Dendritic cell treated with granulocyte-macrophage colony-stimulating factor and Interleukin-4, amounts not matched to agents 40 ng/mL and 50 ng/mL, for 4 days (primary cell): ENCODE data around the gene ENG.
"Not testable (repeated sequence)": the region's sequence is repeated elsewhere in the genome, so short reads cannot be mapped to it uniquely, and the experiment has no call there.

Experiments used
- H3K27ac Mint-ChIP-seq: one replicate; pipeline ENCODE4 v1.8.0; 2022; ENCODE audit warnings: mild to moderate bottlenecking, mixed read lengths
- H3K27me3 Mint-ChIP-seq: one replicate; pipeline ENCODE4 v1.8.0; 2022; ENCODE audit warnings: mild to moderate bottlenecking, mixed read lengths
- H3K36me3 Mint-ChIP-seq: one replicate; pipeline ENCODE4 v1.8.0; 2022; ENCODE audit warnings: low read depth, mixed read lengths
- H3K4me1 Mint-ChIP-seq: one replicate; pipeline ENCODE4 v1.8.0; 2022; ENCODE audit warnings: low read depth, mixed read lengths
- H3K4me3 Mint-ChIP-seq: one replicate; pipeline ENCODE4 v1.8.0; 2022; ENCODE audit warnings: mild to moderate bottlenecking, moderate library complexity, mixed read lengths
- H3K9me3 Mint-ChIP-seq: one replicate; pipeline ENCODE4 v1.8.0; 2022; ENCODE audit warnings: mixed read lengths
- intact Hi-C: fragments of 100-400 bp; cut with micrococcal nuclease; formaldehyde crosslinking; loops from one replicate; pipeline ENCODE4 v1.15.0; 2022

Gene ENG

GRCh38 chr9:127786773-127787104 lies 67.7 kb downstream of the ENG start:
- H3K36me3 Mint-ChIP-seq = peaks cover 59% of the 10 kb centered on the region
- H3K27ac Mint-ChIP-seq = peak overlapping the region; percentile 83
- peak overlapping the region; percentile 97 for H3K4me3 Mint-ChIP-seq
- intact Hi-C loops = loop anchor here (2.0 to 5.0 kb wide), 3 partner anchors 16 to 131 kb away; partner anchors contain the start of genes FPGS and ST6GALNAC4
- no peaks in the 10 kb centered on the region for H3K27me3 Mint-ChIP-seq
- H3K9me3 Mint-ChIP-seq = no peaks in the 10 kb centered on the region
- peaks cover 66% of the 10 kb centered on the region for H3K4me1 Mint-ChIP-seq

DNA sequence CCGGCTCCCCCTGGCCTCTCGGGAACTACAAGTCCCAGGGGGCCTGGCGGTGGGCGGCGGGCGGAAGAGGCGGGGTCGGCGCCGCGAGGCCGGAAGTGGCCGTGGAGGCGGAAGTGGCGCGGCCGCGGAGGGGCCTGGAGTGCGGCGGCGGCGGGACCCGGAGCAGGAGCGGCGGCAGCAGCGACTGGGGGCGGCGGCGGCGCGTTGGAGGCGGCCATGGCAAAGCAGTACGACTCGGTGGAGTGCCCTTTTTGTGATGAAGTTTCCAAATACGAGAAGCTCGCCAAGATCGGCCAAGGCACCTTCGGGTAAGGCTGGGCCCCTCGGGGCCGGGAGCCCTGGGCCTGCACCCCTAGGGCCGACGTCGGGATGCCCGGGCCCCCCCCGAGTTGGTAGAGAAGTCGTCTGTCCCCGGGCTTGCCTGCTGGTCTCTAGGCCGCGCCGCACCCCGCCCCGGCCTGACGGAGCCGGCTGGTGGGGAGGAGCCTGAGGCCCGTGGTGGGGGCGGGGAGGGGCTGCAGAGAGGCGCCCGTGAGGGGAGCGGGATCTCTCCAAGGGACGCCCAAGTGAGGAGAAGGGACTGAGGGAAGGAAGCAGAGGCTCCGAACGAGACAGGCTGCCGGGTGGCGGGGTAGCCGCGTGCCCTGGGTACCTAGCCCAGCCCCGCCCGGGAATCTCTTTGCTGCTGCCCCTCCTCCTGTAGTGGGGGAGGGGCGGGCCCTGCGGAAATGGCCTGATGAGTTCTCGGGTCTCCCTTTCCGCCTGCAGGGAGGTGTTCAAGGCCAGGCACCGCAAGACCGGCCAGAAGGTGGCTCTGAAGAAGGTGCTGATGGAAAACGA lies 68.3 kb downstream of the ENG start, which contains the start of gene CDK9:
CDK9 (plus strand) TSS at position 102 of the 840 bp plus-strand sequence; CDS start at position 217, 115 bp downstream.
- H3K4me3 Mint-ChIP-seq = peak within 1 kb of the TSS; percentile 97
- intact Hi-C loops = loop anchor here (1.0 to 5.0 kb wide), 5 partner anchors 15 to 131 kb away; partner anchors contain the start of genes FPGS, ST6GALNAC4 and TOR2A
- peaks cover 71% of the 10 kb centered on the region for H3K4me1 Mint-ChIP-seq
- no peaks in the 10 kb centered on the region for H3K9me3 Mint-ChIP-seq
- H3K27me3 Mint-ChIP-seq = no peaks in the 10 kb centered on the region
- peak within 1 kb of the TSS; percentile 85 for H3K27ac Mint-ChIP-seq
- H3K36me3 Mint-ChIP-seq = peaks cover 54% of the 10 kb centered on the region

DNA sequence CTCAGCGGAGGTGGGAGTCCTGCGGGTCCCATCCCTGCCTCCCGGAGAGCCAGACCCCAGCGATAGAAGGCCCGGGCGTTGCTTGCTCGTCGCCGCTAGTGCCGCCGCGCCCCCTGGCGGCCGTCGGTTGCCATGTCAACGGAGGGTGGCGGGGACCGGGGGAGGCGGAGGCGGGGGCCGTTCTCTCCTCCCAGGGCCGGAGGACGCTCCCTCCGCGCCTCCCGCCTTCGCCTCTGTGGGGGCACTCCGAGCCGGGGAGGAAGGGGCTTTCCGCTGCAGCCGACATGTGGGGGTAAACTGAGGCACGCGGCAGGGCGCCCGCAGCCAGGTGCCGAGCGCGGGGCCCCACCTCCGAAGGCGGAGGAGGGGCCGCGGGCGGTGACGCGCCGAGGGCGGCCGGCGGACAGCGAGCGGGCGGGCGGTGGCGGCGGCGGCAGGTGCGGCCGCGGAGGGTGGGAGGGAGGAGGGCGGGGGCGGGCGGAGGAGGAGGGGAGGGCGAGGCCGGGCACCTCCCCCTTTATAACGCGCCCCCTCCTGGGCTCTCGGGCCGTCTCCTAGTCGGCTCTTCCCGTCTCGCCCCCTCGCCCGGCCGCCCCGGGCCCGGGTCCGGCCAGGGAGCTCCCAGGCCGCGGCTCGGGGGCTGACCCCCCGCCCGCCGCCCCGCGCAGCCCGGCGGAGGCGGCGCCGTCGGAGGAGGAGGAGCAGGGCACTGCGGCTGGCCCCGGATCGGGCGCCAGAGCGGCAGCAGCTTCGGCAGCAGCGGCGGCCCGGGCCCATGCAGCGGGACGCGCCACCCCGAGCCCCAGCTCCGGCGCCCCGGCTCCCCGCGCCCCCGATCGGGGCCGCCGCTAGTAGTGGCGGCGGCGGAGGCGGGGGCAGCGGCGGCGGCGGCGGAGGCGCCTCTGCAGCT lies 69.2 kb downstream of the ENG start:
- Mint-ChIP-seq H3K27me3 (no peaks in the 10 kb centered on the region), H3K36me3 (peaks cover 45% of the 10 kb centered on the region), H3K27ac (peak overlapping the region; percentile 85), H3K4me3 (peak overlapping the region; percentile 97), H3K9me3 (no peaks in the 10 kb centered on the region), H3K4me1 (peaks cover 75% of the 10 kb centered on the region)
- intact Hi-C loops = loop anchor here (1.0 to 5.0 kb wide), 4 partner anchors 14 to 132 kb away; partner anchors contain the start of genes ST6GALNAC4 and TOR2A

- H3K4me3 Mint-ChIP-seq = no peak overlapping the region
- peaks cover 26% of the 10 kb centered on the region for H3K36me3 Mint-ChIP-seq
- H3K4me1 Mint-ChIP-seq = peaks cover 77% of the 10 kb centered on the region
- H3K27ac Mint-ChIP-seq = peak overlapping the region; percentile 85
- H3K27me3 Mint-ChIP-seq = no peaks in the 10 kb centered on the region
- intact Hi-C loops = loop anchor here (1.0 kb wide), 1 partner anchor 19 kb away; no protein-coding TSS in a partner anchor
- no peaks in the 10 kb centered on the region for H3K9me3 Mint-ChIP-seq
These were observed 71.1 kb downstream of the ENG start for GRCh38 chr9:127783111-127784008.

GRCh38 chr9:127781806-127782205 lies 72.7 kb downstream of the ENG start:
- Mint-ChIP-seq H3K4me3 (no peak overlapping the region), H3K27me3 (no peaks in the 10 kb centered on the region), H3K27ac (peak overlapping the region; percentile 27), H3K36me3 (peaks cover 10% of the 10 kb centered on the region), H3K9me3 (no peaks in the 10 kb centered on the region), H3K4me1 (peaks cover 75% of the 10 kb centered on the region)
- intact Hi-C loops = no loop called here

DNA sequence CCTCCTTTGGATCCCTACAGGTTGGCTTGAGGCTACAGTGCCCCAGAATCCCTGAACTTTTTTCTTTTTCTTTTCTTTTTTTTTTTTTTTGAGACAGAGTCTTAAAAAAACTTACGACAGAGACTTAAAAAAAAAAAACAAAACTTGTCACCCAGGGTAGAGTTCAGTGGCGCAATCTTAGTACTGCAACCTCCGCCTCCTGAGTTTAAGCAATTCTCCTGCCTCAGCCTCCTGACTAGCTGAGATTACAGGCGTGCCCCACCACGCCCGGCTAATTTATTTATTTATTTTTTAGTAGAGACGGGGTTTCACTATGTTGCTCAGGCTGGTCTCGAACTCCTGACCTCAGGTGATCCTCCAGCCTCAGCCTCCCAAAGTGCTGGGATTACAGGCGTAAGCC lies 73.5 kb downstream of the ENG start:
- H3K36me3 Mint-ChIP-seq, H3K4me3 Mint-ChIP-seq, H3K27me3 Mint-ChIP-seq, intact Hi-C loops, H3K9me3 Mint-ChIP-seq: not testable (repeated sequence)
- Mint-ChIP-seq H3K4me1 (peaks cover 79% of the 10 kb centered on the region), H3K27ac (peak overlapping the region; percentile 64)

GRCh38 chr9:127780126-127780885 lies 74.2 kb downstream of the ENG start:
- H3K4me3 Mint-ChIP-seq = no peak overlapping the region
- H3K27me3 Mint-ChIP-seq = no peaks in the 10 kb centered on the region
- peaks cover 79% of the 10 kb centered on the region for H3K4me1 Mint-ChIP-seq
- H3K9me3 Mint-ChIP-seq = no peaks in the 10 kb centered on the region
- H3K27ac Mint-ChIP-seq = peak overlapping the region; percentile 64
- H3K36me3 Mint-ChIP-seq = no peaks in the 10 kb centered on the region
- intact Hi-C loops = no loop called here

- no peaks in the 10 kb centered on the region for H3K27me3 Mint-ChIP-seq
- peaks cover 74% of the 10 kb centered on the region for H3K4me1 Mint-ChIP-seq
- no peaks in the 10 kb centered on the region for H3K9me3 Mint-ChIP-seq
- intact Hi-C loops = no loop called here
- peaks cover 1% of the 10 kb centered on the region for H3K36me3 Mint-ChIP-seq
- peak overlapping the region; percentile 64 for H3K27ac Mint-ChIP-seq
- H3K4me3 Mint-ChIP-seq = peak overlapping the region; percentile 70
These were observed 75.1 kb downstream of the ENG start for GRCh38 chr9:127779136-127779981.

DNA sequence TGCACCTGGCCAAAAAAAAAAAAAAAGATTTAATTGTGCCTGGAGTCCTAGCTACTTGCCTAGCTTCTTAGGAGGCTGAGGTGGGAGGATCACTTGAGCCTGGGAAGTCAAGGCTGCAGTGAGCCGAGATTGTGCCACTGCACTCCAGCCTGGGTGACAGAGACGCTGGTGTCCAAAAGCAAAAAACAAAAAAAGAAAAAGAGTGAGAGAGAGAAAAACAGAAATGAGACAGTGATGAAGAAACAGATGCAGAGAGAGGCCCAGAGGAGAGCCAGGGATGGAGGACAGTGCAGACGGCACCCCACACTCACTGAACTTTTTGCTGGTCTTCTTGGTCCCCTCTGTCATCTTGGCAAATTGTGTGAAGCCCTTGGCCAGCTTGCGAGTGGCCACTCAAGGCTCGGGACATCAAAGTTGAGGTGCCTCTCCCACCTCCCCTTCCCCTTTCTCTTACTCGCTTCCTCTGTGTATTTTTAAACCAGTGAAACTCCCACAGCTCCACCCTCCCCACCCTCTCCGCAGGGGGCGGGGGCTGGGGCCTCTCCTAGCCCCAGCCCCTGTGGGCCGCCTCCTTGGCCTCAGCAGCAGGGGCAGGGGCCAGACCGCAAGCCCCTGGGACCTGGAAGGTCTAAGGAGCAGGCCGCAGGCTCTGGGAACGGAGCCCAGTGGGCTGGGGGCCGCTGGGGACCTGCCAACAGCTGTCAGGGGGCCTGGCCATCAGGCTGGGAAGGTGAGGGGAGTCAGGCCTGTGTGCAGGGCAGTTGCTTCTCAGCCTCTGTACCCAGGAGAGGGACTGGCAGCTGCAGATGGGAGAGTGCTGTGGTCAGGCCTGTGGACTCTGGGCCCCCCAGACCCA lies 76.0 kb downstream of the ENG start, which contains the start of gene SH2D3C:
SH2D3C (minus strand) TSS at position 387 of the 856 bp plus-strand sequence; CDS start at position 348, 39 bp downstream.
- H3K27me3 Mint-ChIP-seq = no peaks in the 10 kb centered on the region
- intact Hi-C loops = no loop called here
- H3K9me3 Mint-ChIP-seq = no peaks in the 10 kb centered on the region
- H3K27ac Mint-ChIP-seq = peak within 1 kb of the TSS; percentile 64
- peaks cover 10% of the 10 kb centered on the region for H3K36me3 Mint-ChIP-seq
- H3K4me3 Mint-ChIP-seq = peak within 1 kb of the TSS; percentile 71
- H3K4me1 Mint-ChIP-seq = peaks cover 74% of the 10 kb centered on the region

DNA sequence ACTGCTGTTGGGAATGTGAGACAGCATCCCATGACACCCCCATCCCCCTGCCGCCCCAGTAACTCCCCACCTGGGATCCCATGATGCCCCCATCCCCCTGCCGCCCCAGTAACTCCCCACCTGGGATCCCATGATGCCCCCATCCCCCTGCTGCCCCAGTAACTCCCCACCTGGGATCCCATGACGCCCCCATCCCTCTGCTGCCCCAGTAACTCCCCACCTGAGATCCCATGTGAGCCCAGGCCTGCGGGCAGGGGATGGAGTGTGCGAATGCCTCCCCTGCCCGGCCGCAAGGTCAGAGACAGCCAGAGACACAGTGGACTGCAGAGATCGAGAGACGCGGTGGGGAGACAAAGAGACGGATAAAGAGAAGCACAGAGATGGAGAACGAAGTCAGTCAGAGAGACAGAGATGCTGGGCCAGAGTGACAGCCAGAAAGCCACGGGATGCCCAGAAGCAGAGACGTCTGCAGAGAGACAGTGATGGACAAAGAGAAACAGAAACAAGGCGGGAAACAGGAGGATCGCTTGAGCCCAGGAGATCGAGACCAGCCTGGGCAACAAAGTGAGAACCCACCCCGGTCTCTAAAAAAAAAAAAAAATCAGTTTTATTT lies 77.0 kb downstream of the ENG start:
- Mint-ChIP-seq H3K27me3 (no peaks in the 10 kb centered on the region), H3K36me3 (peaks cover 11% of the 10 kb centered on the region), H3K4me3 (peak overlapping the region; percentile 71), H3K27ac (peak overlapping the region; percentile 64), H3K9me3 (no peaks in the 10 kb centered on the region), H3K4me1 (peaks cover 69% of the 10 kb centered on the region)
- intact Hi-C loops = no loop called here

DNA sequence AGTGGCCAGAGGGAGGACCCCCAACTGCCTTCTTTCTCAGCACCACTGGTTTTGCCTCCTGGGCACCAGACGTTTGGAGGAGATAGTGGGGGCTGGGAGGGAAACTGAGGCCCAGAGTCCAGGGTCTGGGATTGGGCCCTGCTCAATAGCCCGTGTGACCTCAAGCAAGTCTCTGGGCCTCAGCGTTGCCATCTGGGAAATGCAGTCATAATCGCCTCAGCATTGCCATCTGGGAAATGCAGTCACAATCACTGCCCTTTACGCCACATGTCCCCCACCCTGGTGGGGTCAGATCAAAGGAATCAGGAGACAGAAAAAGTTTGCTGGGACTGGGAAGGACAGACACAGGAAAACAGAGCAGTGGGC lies 77.6 kb downstream of the ENG start:
- no peaks in the 10 kb centered on the region for H3K9me3 Mint-ChIP-seq
- intact Hi-C loops = no loop called here
- H3K4me3 Mint-ChIP-seq = peak overlapping the region; percentile 71
- H3K36me3 Mint-ChIP-seq = peaks cover 11% of the 10 kb centered on the region
- peaks cover 68% of the 10 kb centered on the region for H3K4me1 Mint-ChIP-seq
- H3K27ac Mint-ChIP-seq = peak overlapping the region; percentile 80
- no peaks in the 10 kb centered on the region for H3K27me3 Mint-ChIP-seq
